RWPE2 (cell line): ENCODE data around the gene GPR142.

Experiments used
- ATAC-seq: fragments of 200-7000 bp; cut with Tn5 transposase; 3 replicates; pipeline ENCODE4 v1.9.1; 2021; ENCODE audit warnings: low read depth
- DNase-seq: peaks from one replicate; pipeline ENCODE4 v3.0.0-alpha.2; 2020; ENCODE audit warnings: low spot score
- H3K27ac ChIP-seq: fragments of 450-650 bp; 2 replicates; pipeline ENCODE4 v1.5.1; 2017; ENCODE audit warnings: mild to moderate bottlenecking; ENCODE audit not compliant: poor library complexity, severe bottlenecking
- H3K27me3 ChIP-seq: fragments of 250-450 bp; sonication (Bioruptor Pico); 2 replicates; pipeline ENCODE4 v1.5.1; 2021; ENCODE audit warnings: mild to moderate bottlenecking, moderate library complexity; ENCODE audit not compliant: insufficient read depth, poor library complexity, severe bottlenecking
- H3K36me3 ChIP-seq: fragments of 250-450 bp; sonication (Bioruptor Pico); 2 replicates; pipeline ENCODE4 v1.5.1; 2020; ENCODE audit warnings: low read depth, mild to moderate bottlenecking, moderate library complexity
- H3K4me1 ChIP-seq: fragments of 250-450 bp; sonication (Bioruptor Pico); 2 replicates; pipeline ENCODE4 v1.5.1; 2021; ENCODE audit warnings: mild to moderate bottlenecking, moderate library complexity; ENCODE audit not compliant: insufficient read depth, poor library complexity, severe bottlenecking
- H3K4me3 ChIP-seq: fragments of 250-450 bp; sonication (Bioruptor Pico); 2 replicates; pipeline ENCODE4 v1.5.1; 2021; ENCODE audit warnings: mild to moderate bottlenecking, moderate library complexity; ENCODE audit not compliant: severe bottlenecking
- H3K9me3 ChIP-seq: fragments of 250-450 bp; sonication (Bioruptor Pico); 2 replicates; pipeline ENCODE4 v1.5.1; 2021; ENCODE audit warnings: mild to moderate bottlenecking, moderate library complexity; ENCODE audit not compliant: severe bottlenecking
- TF ChIP-seq, protein P1 (sequence below): fragments of 450-650 bp; IDR thresholded peaks from one replicate; pipeline ENCODE4 v1.5.1; 2017; ENCODE audit warnings: mild to moderate bottlenecking, moderate library complexity; ENCODE audit not compliant: poor library complexity, severe bottlenecking

Gene GPR142

DNA sequence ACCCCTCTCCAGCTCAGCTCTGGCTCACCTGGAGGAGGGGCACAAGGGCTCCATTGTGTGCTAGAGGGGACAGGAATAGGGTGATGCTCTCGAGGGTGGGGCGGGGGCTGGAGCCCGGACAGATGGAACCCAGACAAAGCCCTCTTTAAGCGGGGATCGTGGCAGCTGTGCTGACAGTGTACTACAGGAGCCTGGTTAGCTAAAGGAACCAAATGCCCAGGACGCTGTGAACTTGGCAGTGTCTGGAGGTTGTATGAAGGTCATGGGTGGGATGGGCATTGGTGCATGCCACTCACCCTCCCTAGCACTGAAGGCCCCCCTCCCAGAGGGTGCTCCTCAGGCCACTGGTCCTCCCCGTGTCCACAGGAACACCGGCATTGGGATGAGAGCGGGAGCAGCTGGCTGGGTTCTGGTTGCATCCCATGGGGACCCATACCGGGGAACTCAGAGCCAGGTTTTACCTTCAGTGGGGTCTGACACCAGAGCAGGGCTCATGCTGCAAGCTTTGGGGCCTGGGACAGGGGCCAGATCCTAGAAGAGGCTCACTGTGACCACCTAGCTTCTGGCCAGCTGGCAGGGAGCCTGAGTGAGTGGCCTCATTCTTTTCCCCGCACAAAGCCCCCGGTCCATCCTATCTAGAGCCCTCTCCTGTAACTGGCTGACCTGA is 29.3 kb upstream of the GPR142 start:
- TF ChIP-seq, protein P1, sequence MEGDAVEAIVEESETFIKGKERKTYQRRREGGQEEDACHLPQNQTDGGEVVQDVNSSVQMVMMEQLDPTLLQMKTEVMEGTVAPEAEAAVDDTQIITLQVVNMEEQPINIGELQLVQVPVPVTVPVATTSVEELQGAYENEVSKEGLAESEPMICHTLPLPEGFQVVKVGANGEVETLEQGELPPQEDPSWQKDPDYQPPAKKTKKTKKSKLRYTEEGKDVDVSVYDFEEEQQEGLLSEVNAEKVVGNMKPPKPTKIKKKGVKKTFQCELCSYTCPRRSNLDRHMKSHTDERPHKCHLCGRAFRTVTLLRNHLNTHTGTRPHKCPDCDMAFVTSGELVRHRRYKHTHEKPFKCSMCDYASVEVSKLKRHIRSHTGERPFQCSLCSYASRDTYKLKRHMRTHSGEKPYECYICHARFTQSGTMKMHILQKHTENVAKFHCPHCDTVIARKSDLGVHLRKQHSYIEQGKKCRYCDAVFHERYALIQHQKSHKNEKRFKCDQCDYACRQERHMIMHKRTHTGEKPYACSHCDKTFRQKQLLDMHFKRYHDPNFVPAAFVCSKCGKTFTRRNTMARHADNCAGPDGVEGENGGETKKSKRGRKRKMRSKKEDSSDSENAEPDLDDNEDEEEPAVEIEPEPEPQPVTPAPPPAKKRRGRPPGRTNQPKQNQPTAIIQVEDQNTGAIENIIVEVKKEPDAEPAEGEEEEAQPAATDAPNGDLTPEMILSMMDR, result no peak
- Histone ChIP-seq H3K4me1 (no peaks in the 10 kb centered on the region), H3K36me3 (no peaks in the 10 kb centered on the region), H3K9me3 (no peaks in the 10 kb centered on the region), H3K4me3 (no peak overlapping the region), H3K27me3 (no peaks in the 10 kb centered on the region), H3K27ac (no peak overlapping the region)
- DNase-seq (no peak), ATAC-seq (no peak)

- ATAC-seq (no peak), DNase-seq (no peak)
- H3K9me3 ChIP-seq, result no peaks in the 10 kb centered on the region
- H3K27ac ChIP-seq, result no peak overlapping the region
- no peaks in the 10 kb centered on the region for H3K36me3 ChIP-seq
- no peaks in the 10 kb centered on the region for H3K4me1 ChIP-seq
- H3K27me3 ChIP-seq, result no peaks in the 10 kb centered on the region
- H3K4me3 ChIP-seq, result no peak overlapping the region
- TF ChIP-seq, protein P1, result no peak
Measured at GRCh38 chr17:74339537-74340195, 27.6 kb upstream of the GPR142 start.

GRCh38 chr17:74340470-74341023 is 26.8 kb upstream of the GPR142 start:
- peaks cover 3% of the 10 kb centered on the region for H3K4me1 ChIP-seq
- no peak for DNase-seq
- H3K27ac ChIP-seq, result no peak overlapping the region
- TF ChIP-seq, protein P1, result no peak
- ATAC-seq, result no peak
- no peaks in the 10 kb centered on the region for H3K36me3 ChIP-seq
- H3K4me3 ChIP-seq, result no peak overlapping the region
- no peaks in the 10 kb centered on the region for H3K27me3 ChIP-seq
- H3K9me3 ChIP-seq, result no peaks in the 10 kb centered on the region

DNA sequence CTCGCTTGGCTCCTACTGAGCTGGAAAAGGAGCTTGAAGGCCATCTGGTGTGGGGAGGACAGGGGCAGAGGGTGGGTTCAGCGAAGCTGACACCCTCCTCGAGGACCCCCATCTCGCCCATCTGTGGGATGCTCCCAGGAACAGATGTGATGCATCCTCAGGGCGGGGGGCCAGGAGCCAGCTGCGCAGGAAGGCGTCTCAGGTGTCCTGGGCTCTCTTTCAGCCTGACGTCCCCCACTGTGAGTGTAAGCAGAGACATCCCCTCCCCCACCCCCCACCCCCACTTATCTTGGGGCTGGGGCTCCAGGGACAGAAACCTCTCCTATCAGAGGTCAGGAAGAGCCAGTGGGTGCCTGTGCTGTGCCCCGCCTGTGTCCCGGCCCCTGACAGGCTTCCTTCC is 25.1 kb upstream of the GPR142 start:
- no peak for DNase-seq
- Histone ChIP-seq H3K27me3 (no peaks in the 10 kb centered on the region), H3K4me1 (peaks cover 7% of the 10 kb centered on the region)

More for the DNA sequence above, 25.1 kb upstream of the GPR142 start:
- H3K9me3 ChIP-seq, result no peaks in the 10 kb centered on the region
- no peak overlapping the region for H3K4me3 ChIP-seq
- TF ChIP-seq, protein P1, result no peak
- no peak overlapping the region for H3K27ac ChIP-seq
- ATAC-seq, result no peak
- no peaks in the 10 kb centered on the region for H3K36me3 ChIP-seq
